HepG2 (cell line): ENCODE results near the gene ISG20L2. TPM values are rescaled to one million over a fixed set of nuclear protein-coding genes. Genes with fewer than 3 reads are reported as not detected.

Experiments
- CHD4 ChIP-seq: fragments of 200-600 bp; sonication (generic); IDR thresholded peaks from 2 replicates; pipeline ENCODE4 v1.7.0; 2017; ENCODE audit warnings: mild to moderate bottlenecking, low read length, borderline replicate concordance
- ERF ChIP-seq: IDR thresholded peaks from 2 replicates; pipeline ENCODE4 v1.6.1; 2018; ENCODE audit warnings: missing biosample characterization, missing genetic modification reagents
- FOSL2 ChIP-seq: sonication (generic); formaldehyde crosslinking; IDR thresholded peaks from 2 replicates; pipeline ENCODE4 v1.4.0; 2020; ENCODE audit warnings: missing genetic modification reagents
- GATAD1 ChIP-seq: IDR thresholded peaks from 2 replicates; pipeline ENCODE4 v1.6.1; 2016; ENCODE audit warnings: missing genetic modification reagents, missing compliant biosample characterization
- HOXA5 ChIP-seq: sonication (generic); formaldehyde crosslinking; IDR thresholded peaks from 2 replicates; pipeline ENCODE4 v1.4.0; 2020; ENCODE audit warnings: missing genetic modification reagents
- KDM1A ChIP-seq: IDR thresholded peaks from 2 replicates; pipeline ENCODE4 v1.6.1; 2016; ENCODE audit warnings: missing compliant biosample characterization
- NCOA5 ChIP-seq: sonication (generic); formaldehyde crosslinking; IDR thresholded peaks from 2 replicates; pipeline ENCODE4 v1.4.0; 2020; ENCODE audit warnings: missing genetic modification reagents
- NKX3-1 ChIP-seq: sonication (generic); formaldehyde crosslinking; IDR thresholded peaks from 2 replicates; pipeline ENCODE4 v1.5.0; 2020; ENCODE audit warnings: missing genetic modification reagents
- NRL ChIP-seq: sonication (generic); formaldehyde crosslinking; IDR thresholded peaks from 2 replicates; pipeline ENCODE4 v1.5.0; 2020; ENCODE audit warnings: missing genetic modification reagents, mild to moderate bottlenecking, moderate library complexity, borderline replicate concordance
- SAP130 ChIP-seq: IDR thresholded peaks from 2 replicates; pipeline ENCODE4 v1.6.1; 2016; ENCODE audit warnings: low read depth
- SMC3 ChIP-seq: IDR thresholded peaks from 2 replicates; pipeline ENCODE4 v1.6.1; 2011; ENCODE audit warnings: low read length, improper control_type of control experiment
- ZKSCAN8 ChIP-seq: IDR thresholded peaks from 2 replicates; pipeline ENCODE4 v1.6.1; 2016; ENCODE audit warnings: borderline replicate concordance, missing genetic modification reagents, missing compliant biosample characterization
- ZNF180 ChIP-seq: sonication (generic); formaldehyde crosslinking; IDR thresholded peaks from 2 replicates; pipeline ENCODE4 v1.4.0; 2020; ENCODE audit warnings: low read depth, missing genetic modification reagents, borderline replicate concordance
- ZNF672 ChIP-seq: sonication (generic); formaldehyde crosslinking; IDR thresholded peaks from 2 replicates; pipeline ENCODE4 v1.8.1; 2022; ENCODE audit warnings: missing genetic modification reagents
- ZNF724P ChIP-seq: sonication (generic); formaldehyde crosslinking; IDR thresholded peaks from 2 replicates; pipeline ENCODE4 v1.8.0; 2022; ENCODE audit warnings: missing genetic modification reagents, borderline replicate concordance
- ZSCAN12 ChIP-seq: sonication (generic); formaldehyde crosslinking; IDR thresholded peaks from 2 replicates; pipeline ENCODE4 v1.9.0; 2021; ENCODE audit warnings: mild to moderate bottlenecking, missing genetic modification reagents
- polyA plus RNA-seq, 8 experiments: library from polyadenylated mRNA; depleted of rRNA in 3 of 8; stranded (reverse) in 7 of 8; unstranded in 1 of 8; fragments of >200 nt; fragmentation: Illumina TruSeq in 4 of 8; extraction: Trizol in 4 of 8; gene quantifications; 2 replicates each; pipeline versions ENCODE4 v1.2.1 to v1.2.3, GENCODE V29; 2011 to 2016; ENCODE audit warnings: low read depth in 4 of 8, missing spikeins in 1 of 8, mixed read lengths in 1 of 8; ENCODE audit not compliant: insufficient read depth in 1 of 8
- total RNA-seq, 5 experiments: library from RNA; depleted of rRNA; stranded (reverse); fragments of >200 nt; fragmentation: Illumina TruSeq; extraction: Trizol; gene quantifications; 2 replicates each; pipeline ENCODE4 v1.2.3, GENCODE V29; 2016; ENCODE audit warnings: low read depth in 1 of 5
- TF ChIP-seq, protein P1 (sequence below): sonication (generic); formaldehyde crosslinking; IDR thresholded peaks from 2 replicates; pipeline ENCODE4 v1.4.0; 2020; ENCODE audit warnings: missing genetic modification reagents, borderline replicate concordance
- TF ChIP-seq, protein P2 (sequence below): sonication (generic); formaldehyde crosslinking; IDR thresholded peaks from 2 replicates; pipeline ENCODE4 v1.5.1; 2020; ENCODE audit warnings: mild to moderate bottlenecking, missing genetic modification reagents, moderate library complexity
- TF ChIP-seq, protein P3 (sequence below): IDR thresholded peaks from 2 replicates; pipeline ENCODE4 v1.6.1; 2016
- TF ChIP-seq, protein P4 (sequence below): sonication (generic); formaldehyde crosslinking; conservative IDR thresholded peaks from 2 replicates; pipeline ENCODE4 v1.8.1; 2023; ENCODE audit warnings: missing genetic modification reagents

The ISG20L2 gene
- total and polyA plus RNA-seq, 2 of the 13 experiments (the other 11 are each of a cell fraction or from before 2014, with no cell fraction given), result 19.8 to 21.3 TPM

DNA sequence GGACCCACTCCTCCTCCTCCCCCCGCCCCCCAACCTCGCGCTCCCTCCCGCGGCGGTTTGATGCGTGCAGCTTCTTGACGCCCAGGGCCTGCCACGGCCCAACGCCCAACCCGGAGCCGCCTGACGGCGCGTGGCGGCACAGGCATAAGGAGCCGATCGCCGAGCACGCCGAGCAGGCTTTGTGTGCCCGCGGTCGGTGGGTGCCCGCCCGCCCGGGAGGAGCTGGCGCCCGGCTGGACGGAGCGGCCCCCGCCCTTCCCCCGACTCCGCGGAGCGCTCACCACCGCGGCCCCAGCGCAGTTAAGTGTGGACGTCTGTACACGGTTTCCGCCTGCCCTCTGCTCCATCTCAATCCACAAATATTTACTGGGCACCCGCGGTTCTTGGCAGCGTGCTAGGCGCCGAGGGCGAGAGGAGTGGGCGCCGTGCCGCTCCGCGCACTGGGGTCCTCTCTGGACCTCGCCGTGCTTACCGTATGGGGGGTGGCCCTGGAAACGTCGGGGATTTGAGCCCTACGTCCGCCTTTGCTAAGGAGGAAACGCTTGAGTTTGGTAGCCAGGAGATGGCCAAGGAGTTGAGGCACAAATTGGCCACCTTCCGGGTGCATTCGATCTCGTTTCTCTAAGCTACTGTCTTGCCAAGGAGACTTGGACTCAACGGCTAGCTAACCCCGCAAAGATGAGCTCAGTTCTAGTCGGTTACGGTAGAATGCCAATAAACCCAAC is 23.4 kb upstream of the ISG20L2 start (continued):
- TF ChIP-seq, protein P1, sequence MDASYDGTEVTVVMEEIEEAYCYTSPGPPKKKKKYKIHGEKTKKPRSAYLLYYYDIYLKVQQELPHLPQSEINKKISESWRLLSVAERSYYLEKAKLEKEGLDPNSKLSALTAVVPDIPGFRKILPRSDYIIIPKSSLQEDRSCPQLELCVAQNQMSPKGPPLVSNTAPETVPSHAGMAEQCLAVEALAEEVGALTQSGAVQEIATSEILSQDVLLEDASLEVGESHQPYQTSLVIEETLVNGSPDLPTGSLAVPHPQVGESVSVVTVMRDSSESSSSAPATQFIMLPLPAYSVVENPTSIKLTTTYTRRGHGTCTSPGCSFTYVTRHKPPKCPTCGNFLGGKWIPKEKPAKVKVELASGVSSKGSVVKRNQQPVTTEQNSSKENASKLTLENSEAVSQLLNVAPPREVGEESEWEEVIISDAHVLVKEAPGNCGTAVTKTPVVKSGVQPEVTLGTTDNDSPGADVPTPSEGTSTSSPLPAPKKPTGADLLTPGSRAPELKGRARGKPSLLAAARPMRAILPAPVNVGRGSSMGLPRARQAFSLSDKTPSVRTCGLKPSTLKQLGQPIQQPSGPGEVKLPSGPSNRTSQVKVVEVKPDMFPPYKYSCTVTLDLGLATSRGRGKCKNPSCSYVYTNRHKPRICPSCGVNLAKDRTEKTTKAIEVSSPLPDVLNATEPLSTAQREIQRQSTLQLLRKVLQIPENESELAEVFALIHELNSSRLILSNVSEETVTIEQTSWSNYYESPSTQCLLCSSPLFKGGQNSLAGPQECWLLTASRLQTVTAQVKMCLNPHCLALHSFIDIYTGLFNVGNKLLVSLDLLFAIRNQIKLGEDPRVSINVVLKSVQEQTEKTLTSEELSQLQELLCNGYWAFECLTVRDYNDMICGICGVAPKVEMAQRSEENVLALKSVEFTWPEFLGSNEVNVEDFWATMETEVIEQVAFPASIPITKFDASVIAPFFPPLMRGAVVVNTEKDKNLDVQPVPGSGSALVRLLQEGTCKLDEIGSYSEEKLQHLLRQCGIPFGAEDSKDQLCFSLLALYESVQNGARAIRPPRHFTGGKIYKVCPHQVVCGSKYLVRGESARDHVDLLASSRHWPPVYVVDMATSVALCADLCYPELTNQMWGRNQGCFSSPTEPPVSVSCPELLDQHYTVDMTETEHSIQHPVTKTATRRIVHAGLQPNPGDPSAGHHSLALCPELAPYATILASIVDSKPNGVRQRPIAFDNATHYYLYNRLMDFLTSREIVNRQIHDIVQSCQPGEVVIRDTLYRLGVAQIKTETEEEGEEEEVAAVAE (CRISPR knock-in tag), result peak; percentile 67; the same call in 1 of the 2 replicates
- TF ChIP-seq ZNF180 (CRISPR knock-in tag) (no peak), NKX3-1 (0 out of 2 replicates have a peak, but pooled peaks have one; percentile 54), ZSCAN12 (CRISPR knock-in tag) (no peak), SAP130 (CRISPR knock-in tag) (peak; percentile 74), ZNF724P (CRISPR knock-in tag) (peak; percentile 77; the same call in 1 of the 2 replicates), FOSL2 (CRISPR knock-in tag) (peak; percentile 63), CHD4 (no peak), SMC3 (no peak), NRL (CRISPR knock-in tag) (peak; percentile 77; the same call in 1 of the 2 replicates), ERF (peak; percentile 72), NCOA5 (CRISPR knock-in tag) (no peak), HOXA5 (CRISPR knock-in tag) (peak; percentile 25; the same call in 1 of the 2 replicates), ZKSCAN8 (no peak), GATAD1 (peak; percentile 85), ZNF672 (CRISPR knock-in tag) (0 out of 2 replicates have a peak, but pooled peaks have one; percentile 45), KDM1A (CRISPR knock-in tag) (no peak)
- TF ChIP-seq, protein P2, sequence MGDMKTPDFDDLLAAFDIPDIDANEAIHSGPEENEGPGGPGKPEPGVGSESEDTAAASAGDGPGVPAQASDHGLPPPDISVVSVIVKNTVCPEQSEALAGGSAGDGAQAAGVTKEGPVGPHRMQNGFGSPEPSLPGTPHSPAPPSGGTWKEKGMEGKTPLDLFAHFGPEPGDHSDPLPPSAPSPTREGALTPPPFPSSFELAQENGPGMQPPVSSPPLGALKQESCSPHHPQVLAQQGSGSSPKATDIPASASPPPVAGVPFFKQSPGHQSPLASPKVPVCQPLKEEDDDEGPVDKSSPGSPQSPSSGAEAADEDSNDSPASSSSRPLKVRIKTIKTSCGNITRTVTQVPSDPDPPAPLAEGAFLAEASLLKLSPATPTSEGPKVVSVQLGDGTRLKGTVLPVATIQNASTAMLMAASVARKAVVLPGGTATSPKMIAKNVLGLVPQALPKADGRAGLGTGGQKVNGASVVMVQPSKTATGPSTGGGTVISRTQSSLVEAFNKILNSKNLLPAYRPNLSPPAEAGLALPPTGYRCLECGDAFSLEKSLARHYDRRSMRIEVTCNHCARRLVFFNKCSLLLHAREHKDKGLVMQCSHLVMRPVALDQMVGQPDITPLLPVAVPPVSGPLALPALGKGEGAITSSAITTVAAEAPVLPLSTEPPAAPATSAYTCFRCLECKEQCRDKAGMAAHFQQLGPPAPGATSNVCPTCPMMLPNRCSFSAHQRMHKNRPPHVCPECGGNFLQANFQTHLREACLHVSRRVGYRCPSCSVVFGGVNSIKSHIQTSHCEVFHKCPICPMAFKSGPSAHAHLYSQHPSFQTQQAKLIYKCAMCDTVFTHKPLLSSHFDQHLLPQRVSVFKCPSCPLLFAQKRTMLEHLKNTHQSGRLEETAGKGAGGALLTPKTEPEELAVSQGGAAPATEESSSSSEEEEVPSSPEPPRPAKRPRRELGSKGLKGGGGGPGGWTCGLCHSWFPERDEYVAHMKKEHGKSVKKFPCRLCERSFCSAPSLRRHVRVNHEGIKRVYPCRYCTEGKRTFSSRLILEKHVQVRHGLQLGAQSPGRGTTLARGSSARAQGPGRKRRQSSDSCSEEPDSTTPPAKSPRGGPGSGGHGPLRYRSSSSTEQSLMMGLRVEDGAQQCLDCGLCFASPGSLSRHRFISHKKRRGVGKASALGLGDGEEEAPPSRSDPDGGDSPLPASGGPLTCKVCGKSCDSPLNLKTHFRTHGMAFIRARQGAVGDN (CRISPR knock-in tag), result peak; percentile 83
- TF ChIP-seq, protein P3, sequence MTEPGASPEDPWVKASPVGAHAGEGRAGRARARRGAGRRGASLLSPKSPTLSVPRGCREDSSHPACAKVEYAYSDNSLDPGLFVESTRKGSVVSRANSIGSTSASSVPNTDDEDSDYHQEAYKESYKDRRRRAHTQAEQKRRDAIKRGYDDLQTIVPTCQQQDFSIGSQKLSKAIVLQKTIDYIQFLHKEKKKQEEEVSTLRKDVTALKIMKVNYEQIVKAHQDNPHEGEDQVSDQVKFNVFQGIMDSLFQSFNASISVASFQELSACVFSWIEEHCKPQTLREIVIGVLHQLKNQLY (CRISPR knock-in tag), result no peak
- TF ChIP-seq, protein P4, sequence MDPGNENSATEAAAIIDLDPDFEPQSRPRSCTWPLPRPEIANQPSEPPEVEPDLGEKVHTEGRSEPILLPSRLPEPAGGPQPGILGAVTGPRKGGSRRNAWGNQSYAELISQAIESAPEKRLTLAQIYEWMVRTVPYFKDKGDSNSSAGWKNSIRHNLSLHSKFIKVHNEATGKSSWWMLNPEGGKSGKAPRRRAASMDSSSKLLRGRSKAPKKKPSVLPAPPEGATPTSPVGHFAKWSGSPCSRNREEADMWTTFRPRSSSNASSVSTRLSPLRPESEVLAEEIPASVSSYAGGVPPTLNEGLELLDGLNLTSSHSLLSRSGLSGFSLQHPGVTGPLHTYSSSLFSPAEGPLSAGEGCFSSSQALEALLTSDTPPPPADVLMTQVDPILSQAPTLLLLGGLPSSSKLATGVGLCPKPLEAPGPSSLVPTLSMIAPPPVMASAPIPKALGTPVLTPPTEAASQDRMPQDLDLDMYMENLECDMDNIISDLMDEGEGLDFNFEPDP, result 0 out of 2 replicates have a peak, but pooled peaks have one; percentile 30
